ENCODE data around the gene AGBL3. TPM values are rescaled to one million over a fixed set of nuclear protein-coding genes. Genes with fewer than 3 reads are reported as not detected.

AGBL3 gene
- total and polyA plus RNA-seq, 2 of the 8 experiments (the other 6 are each of a cell fraction or from before 2014, with no cell fraction given): 1.1 to 1.9 TPM

DNA sequence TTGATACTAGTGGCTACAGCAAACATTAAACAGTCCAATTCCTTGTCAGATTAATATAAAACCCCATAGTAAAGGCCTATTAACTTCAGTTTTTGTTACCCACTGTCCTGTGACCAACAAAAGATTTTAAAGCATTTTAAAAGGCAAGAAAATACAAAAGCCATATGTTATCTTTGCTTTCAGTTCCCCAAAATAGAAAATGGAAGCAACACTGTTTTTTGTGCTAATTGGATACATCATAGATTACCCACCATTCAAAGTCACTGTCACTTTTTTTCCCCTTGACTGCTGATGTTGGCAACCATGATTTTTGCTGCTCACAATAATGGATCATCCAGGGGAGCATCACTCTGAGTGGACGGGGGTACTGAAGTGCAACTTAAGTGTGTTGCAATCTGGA is 109.1 kb downstream of the AGBL3 start:
- Histone ChIP-seq H2BK120ac (replicated peaks; ENCODE audit: low read depth, low read length) (no peak overlapping the region), H2AK5ac (ENCODE audit: low read depth, low read length) (no peak overlapping the region), H4K91ac (replicated peaks; ENCODE audit: insufficient read length, low read length) (no peak overlapping the region), H3K56ac (replicated peaks; ENCODE audit: insufficient read length, low read depth, low read length) (no peak overlapping the region), H3K4ac (replicated peaks; ENCODE audit: insufficient read length, low read depth, low read length) (no peak overlapping the region), H3K9me3 (ENCODE audit: insufficient read depth in 2 of 2, low read depth in 1 of 2, low read length in 1 of 2) (no peaks in the 10 kb centered on the region), H3K23me2 (ENCODE audit: low read depth, low read length) (no peaks in the 10 kb centered on the region), H3K36me3 (ENCODE audit: control insufficient read depth in 2 of 4, insufficient read depth in 4 of 4, low read length in 3 of 4) (no peaks in the 10 kb centered on the region; a peak in 1 of 8 replicates), H4K20me1 (replicated peaks in 1 of 2; ENCODE audit: control insufficient read depth in 1 of 2, insufficient read depth in 2 of 2, low read length in 2 of 2) (no peaks in the 10 kb centered on the region), H3K27me3 (replicated peaks in 1 of 4; ENCODE audit: control insufficient read depth in 3 of 4, extremely low read depth in 1 of 4, insufficient read depth in 3 of 4, low read length in 3 of 4) (no peaks in the 10 kb centered on the region), H3K79me1 (ENCODE audit: low read depth, low read length) (no peaks in the 10 kb centered on the region), H2BK20ac (ENCODE audit: low read length) (no peak overlapping the region), H3K14ac (ENCODE audit: insufficient read length) (no peak overlapping the region), H3K79me2 (ENCODE audit: control insufficient read depth in 1 of 2, insufficient read depth in 2 of 2, low read length in 2 of 2) (no peaks in the 10 kb centered on the region), H3K9ac (replicated peaks in 1 of 4; ENCODE audit: extremely low read depth in 1 of 4, low read depth in 3 of 4, low read length in 3 of 4) (no peak overlapping the region), H4K8ac (ENCODE audit: extremely low read depth, insufficient read depth, low read length) (no peak overlapping the region), H3K23ac (ENCODE audit: insufficient read length) (no peak overlapping the region), H2BK12ac (ENCODE audit: low read depth, low read length) (no peak overlapping the region), H3K4me2 (ENCODE audit: insufficient read depth in 1 of 2, low read depth in 2 of 2, low read length in 2 of 2) (no peak overlapping the region), H2BK15ac (ENCODE audit: low read length) (no peak overlapping the region), H3K4me1 (replicated peaks in 1 of 4; ENCODE audit: control insufficient read depth in 3 of 4, insufficient read depth in 4 of 4, low read length in 3 of 4) (no peaks in the 10 kb centered on the region), H2BK5ac (ENCODE audit: low read depth, low read length) (no peak overlapping the region), H4K5ac (ENCODE audit: insufficient read length, low read depth, low read length) (no peak overlapping the region), H3K4me3 (ENCODE audit: extremely low read depth in 1 of 4, insufficient read depth in 2 of 4, low read depth in 3 of 4, low read length in 4 of 4) (no peak overlapping the region), H3K18ac (ENCODE audit: extremely low read depth, low read length) (no peak overlapping the region), H2AFZ (ENCODE audit: low read length) (no peak overlapping the region), H3K27ac (ENCODE audit: low read depth, low read length) (no peak overlapping the region)
- no peak for DNase-seq (ENCODE audit: low read depth in 1 of 2, low spot score in 2 of 2)
- 83% methylated on average over 1 of the region's 1 CpG; no CpG with 5 or more reads in 1 of the 2 experiments for WGBS, 2 experiments (ENCODE audit: extremely low coverage in 1 of 2, insufficient coverage in 1 of 2, insufficient read length in 1 of 2, insufficient replicate concordance in 2 of 2, low coverage in 1 of 2, low lambda C conversion rate in 2 of 2, missing lambda C conversion rate in 1 of 2)
- ChIA-PET POLR2A (ENCODE audit: partially characterized antibody) (no interaction called here), CTCF (ENCODE audit: partially characterized antibody) (no interaction called here)
- no peak for FAIRE-seq
- TF ChIP-seq CREB1 (IDR thresholded peaks at IDR 0.05) (no peak), RBBP5 (IDR thresholded peaks at IDR 0.05; ENCODE audit: borderline replicate concordance, low read depth, low read length) (no peak), TAF7 (optimal IDR thresholded peaks at IDR 0.05; ENCODE audit: borderline replicate concordance, low read depth, low read length) (no peak)
- TF ChIP-seq, protein P1, sequence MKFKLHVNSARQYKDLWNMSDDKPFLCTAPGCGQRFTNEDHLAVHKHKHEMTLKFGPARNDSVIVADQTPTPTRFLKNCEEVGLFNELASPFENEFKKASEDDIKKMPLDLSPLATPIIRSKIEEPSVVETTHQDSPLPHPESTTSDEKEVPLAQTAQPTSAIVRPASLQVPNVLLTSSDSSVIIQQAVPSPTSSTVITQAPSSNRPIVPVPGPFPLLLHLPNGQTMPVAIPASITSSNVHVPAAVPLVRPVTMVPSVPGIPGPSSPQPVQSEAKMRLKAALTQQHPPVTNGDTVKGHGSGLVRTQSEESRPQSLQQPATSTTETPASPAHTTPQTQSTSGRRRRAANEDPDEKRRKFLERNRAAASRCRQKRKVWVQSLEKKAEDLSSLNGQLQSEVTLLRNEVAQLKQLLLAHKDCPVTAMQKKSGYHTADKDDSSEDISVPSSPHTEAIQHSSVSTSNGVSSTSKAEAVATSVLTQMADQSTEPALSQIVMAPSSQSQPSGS (IDR thresholded peaks at IDR 0.05; ENCODE audit: low read length): no peak
- TF ChIP-seq, protein P2, sequence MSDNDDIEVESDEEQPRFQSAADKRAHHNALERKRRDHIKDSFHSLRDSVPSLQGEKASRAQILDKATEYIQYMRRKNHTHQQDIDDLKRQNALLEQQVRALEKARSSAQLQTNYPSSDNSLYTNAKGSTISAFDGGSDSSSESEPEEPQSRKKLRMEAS (IDR thresholded peaks at IDR 0.05): no peak

All from H1 (cell line).